HepG2 (cell line): ENCODE data around the gene SLC17A9. TPM values are rescaled to one million over a fixed set of nuclear protein-coding genes. Genes with fewer than 3 reads are reported as not detected.

Experiments used
- BCL6 ChIP-seq: IDR thresholded peaks from 2 replicates; pipeline ENCODE4 v1.6.1; 2016; ENCODE audit warnings: missing genetic modification reagents, missing compliant biosample characterization
- CHD2 ChIP-seq: IDR thresholded peaks from 2 replicates; pipeline ENCODE4 v1.6.1; 2011; ENCODE audit warnings: low read depth, low read length, improper control_type of control experiment
- KLF13 ChIP-seq: sonication (generic); formaldehyde crosslinking; IDR thresholded peaks from 2 replicates; pipeline ENCODE4 v1.4.0; 2020; ENCODE audit warnings: mild to moderate bottlenecking, missing genetic modification reagents
- RELA ChIP-seq: sonication (generic); formaldehyde crosslinking; IDR thresholded peaks from 2 replicates; pipeline ENCODE4 v1.4.0; 2020; ENCODE audit warnings: missing genetic modification reagents
- SAFB2 ChIP-seq: sonication (generic); formaldehyde crosslinking; IDR thresholded peaks from 2 replicates; pipeline ENCODE4 v1.5.1; 2020; ENCODE audit warnings: missing genetic modification reagents, low read depth, mild to moderate bottlenecking, borderline replicate concordance
- SATB2 ChIP-seq: sonication (generic); formaldehyde crosslinking; IDR thresholded peaks from 2 replicates; pipeline ENCODE4 v1.5.0; 2020; ENCODE audit warnings: missing genetic modification reagents
- ZBTB7A ChIP-seq: sonication (generic); formaldehyde crosslinking; IDR thresholded peaks from 2 replicates; pipeline ENCODE4 v1.8.0; 2022; ENCODE audit warnings: mild to moderate bottlenecking, missing genetic modification reagents
- ZFP36L1 ChIP-seq: sonication (generic); formaldehyde crosslinking; IDR thresholded peaks from 2 replicates; pipeline ENCODE4 v1.8.0; 2022; ENCODE audit warnings: mild to moderate bottlenecking, missing genetic modification reagents, moderate library complexity
- ZNF143 ChIP-seq: sonication (generic); formaldehyde crosslinking; IDR thresholded peaks from 2 replicates; pipeline ENCODE4 v1.4.0; 2020; ENCODE audit warnings: missing genetic modification reagents
- ZNF20 ChIP-seq: sonication (generic); formaldehyde crosslinking; IDR thresholded peaks from 2 replicates; pipeline ENCODE4 v1.4.0; 2020; ENCODE audit warnings: mild to moderate bottlenecking, moderate library complexity, missing genetic modification reagents
- ZNF33B ChIP-seq: sonication (generic); formaldehyde crosslinking; IDR thresholded peaks from 2 replicates; pipeline ENCODE4 v1.5.1; 2020; ENCODE audit warnings: mild to moderate bottlenecking, missing genetic modification reagents
- ZNF556 ChIP-seq: sonication (generic); formaldehyde crosslinking; IDR thresholded peaks from 2 replicates; pipeline ENCODE4 v1.4.0; 2020; ENCODE audit warnings: mild to moderate bottlenecking, missing genetic modification reagents, borderline replicate concordance
- ZNF7 ChIP-seq: IDR thresholded peaks from 2 replicates; pipeline ENCODE4 v1.6.1; 2016; ENCODE audit warnings: missing biosample characterization, missing genetic modification reagents
- ZNF773 ChIP-seq: sonication (generic); formaldehyde crosslinking; IDR thresholded peaks from 2 replicates; pipeline ENCODE4 v1.4.0; 2020; ENCODE audit warnings: missing genetic modification reagents, borderline replicate concordance
- polyA plus RNA-seq, 8 experiments: library from polyadenylated mRNA; depleted of rRNA in 3 of 8; stranded (reverse) in 7 of 8; unstranded in 1 of 8; fragments of >200 nt; fragmentation: Illumina TruSeq in 4 of 8; extraction: Trizol in 4 of 8; gene quantifications; 2 replicates each; pipeline versions ENCODE4 v1.2.1 to v1.2.3, GENCODE V29; 2011 to 2016; ENCODE audit warnings: low read depth in 4 of 8, missing spikeins in 1 of 8, mixed read lengths in 1 of 8; ENCODE audit not compliant: insufficient read depth in 1 of 8
- total RNA-seq, 5 experiments: library from RNA; depleted of rRNA; stranded (reverse); fragments of >200 nt; fragmentation: Illumina TruSeq; extraction: Trizol; gene quantifications; 2 replicates each; pipeline ENCODE4 v1.2.3, GENCODE V29; 2016; ENCODE audit warnings: low read depth in 1 of 5
- TF ChIP-seq, protein P1 (sequence below): sonication (generic); formaldehyde crosslinking; IDR thresholded peaks from 2 replicates; pipeline ENCODE4 v1.4.0; 2020; ENCODE audit warnings: missing genetic modification reagents
- TF ChIP-seq, protein P2 (sequence below): sonication (generic); formaldehyde crosslinking; IDR thresholded peaks from 2 replicates; pipeline ENCODE4 v1.5.0; 2020; ENCODE audit warnings: missing genetic modification reagents
- TF ChIP-seq, protein P3 (sequence below): sonication (generic); formaldehyde crosslinking; conservative IDR thresholded peaks from 2 replicates; pipeline ENCODE4 v1.8.0; 2022; ENCODE audit warnings: mild to moderate bottlenecking, moderate library complexity, missing genetic modification reagents
- TF ChIP-seq, protein P4 (sequence below): IDR thresholded peaks from 2 replicates; pipeline ENCODE4 v1.6.1; 2012; ENCODE audit warnings: low read depth, low read length, improper control_type of control experiment
- TF ChIP-seq, protein P5 (sequence below): IDR thresholded peaks from 2 replicates; pipeline ENCODE4 v1.6.1; 2016; ENCODE audit warnings: low read depth

Gene SLC17A9
- total and polyA plus RNA-seq, 2 of the 13 experiments (the other 11 are each of a cell fraction or from before 2014, with no cell fraction given): 110 to 191 TPM

DNA sequence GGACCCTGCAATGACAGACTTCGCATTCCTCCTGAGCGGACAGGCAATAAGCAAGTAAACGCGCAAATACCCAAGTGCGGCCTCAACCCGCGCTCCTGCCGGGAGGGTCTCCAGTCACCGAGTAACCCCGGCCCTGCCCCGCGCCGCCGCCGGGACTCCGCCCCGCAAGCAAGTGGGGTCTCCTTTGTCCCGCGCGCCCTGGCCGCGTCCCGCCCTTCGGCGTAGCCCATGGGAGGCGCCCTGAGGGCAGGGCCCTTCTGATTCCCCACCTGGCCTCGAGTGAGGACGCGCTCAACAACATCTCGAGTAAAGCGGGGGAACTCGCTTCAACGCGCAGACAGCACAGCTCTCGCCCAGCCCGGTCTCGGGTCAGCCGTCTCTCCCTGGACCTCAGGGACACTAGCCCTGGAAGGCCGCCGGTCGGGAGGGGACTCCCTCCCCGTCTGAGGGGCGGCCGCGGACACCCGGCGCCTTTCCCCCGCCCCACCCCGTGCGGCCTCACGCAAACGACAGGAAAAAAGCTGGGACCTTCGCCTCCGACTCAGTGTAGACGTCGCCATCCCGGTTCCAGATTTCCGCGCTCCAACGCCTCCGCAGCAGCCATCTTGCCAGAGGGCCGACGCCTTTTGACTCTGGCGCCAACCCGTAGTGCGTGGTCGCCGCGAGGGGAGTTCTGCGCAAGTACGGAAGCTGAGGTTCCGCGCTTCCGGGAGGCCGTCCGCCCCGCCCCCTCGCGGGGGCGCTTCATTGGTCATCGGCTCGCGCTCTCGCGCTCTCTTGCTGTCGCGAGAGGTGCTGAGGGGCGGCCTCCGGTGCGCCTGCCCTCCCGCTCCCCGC is 15.0 kb upstream of the SLC17A9 start (continued):
- TF ChIP-seq, protein P1, sequence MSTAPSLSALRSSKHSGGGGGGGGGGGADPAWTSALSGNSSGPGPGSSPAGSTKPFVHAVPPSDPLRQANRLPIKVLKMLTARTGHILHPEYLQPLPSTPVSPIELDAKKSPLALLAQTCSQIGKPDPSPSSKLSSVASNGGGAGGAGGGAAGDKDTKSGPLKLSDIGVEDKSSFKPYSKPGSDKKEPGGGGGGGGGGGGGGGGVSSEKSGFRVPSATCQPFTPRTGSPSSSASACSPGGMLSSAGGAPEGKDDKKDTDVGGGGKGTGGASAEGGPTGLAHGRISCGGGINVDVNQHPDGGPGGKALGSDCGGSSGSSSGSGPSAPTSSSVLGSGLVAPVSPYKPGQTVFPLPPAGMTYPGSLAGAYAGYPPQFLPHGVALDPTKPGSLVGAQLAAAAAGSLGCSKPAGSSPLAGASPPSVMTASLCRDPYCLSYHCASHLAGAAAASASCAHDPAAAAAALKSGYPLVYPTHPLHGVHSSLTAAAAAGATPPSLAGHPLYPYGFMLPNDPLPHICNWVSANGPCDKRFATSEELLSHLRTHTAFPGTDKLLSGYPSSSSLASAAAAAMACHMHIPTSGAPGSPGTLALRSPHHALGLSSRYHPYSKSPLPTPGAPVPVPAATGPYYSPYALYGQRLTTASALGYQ (CRISPR knock-in tag): peak; percentile 84; the same call in 1 of the 2 replicates
- peak; percentile 90; the same call in 1 of the 2 replicates for TF ChIP-seq ZNF773 (CRISPR knock-in tag)
- no peak; the same call in 1 of the 2 replicates for TF ChIP-seq ZFP36L1 (CRISPR knock-in tag)
- TF ChIP-seq ZNF20 (CRISPR knock-in tag): peak; percentile 76
- TF ChIP-seq, protein P2, sequence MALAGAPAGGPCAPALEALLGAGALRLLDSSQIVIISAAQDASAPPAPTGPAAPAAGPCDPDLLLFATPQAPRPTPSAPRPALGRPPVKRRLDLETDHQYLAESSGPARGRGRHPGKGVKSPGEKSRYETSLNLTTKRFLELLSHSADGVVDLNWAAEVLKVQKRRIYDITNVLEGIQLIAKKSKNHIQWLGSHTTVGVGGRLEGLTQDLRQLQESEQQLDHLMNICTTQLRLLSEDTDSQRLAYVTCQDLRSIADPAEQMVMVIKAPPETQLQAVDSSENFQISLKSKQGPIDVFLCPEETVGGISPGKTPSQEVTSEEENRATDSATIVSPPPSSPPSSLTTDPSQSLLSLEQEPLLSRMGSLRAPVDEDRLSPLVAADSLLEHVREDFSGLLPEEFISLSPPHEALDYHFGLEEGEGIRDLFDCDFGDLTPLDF: peak; percentile 93
- peak; percentile 79; the same call in 1 of the 2 replicates for TF ChIP-seq RELA (CRISPR knock-in tag)
- TF ChIP-seq SAFB2 (CRISPR knock-in tag): peak; percentile 98
- peak; percentile 72 for TF ChIP-seq BCL6 (CRISPR knock-in tag)
- TF ChIP-seq ZNF556 (CRISPR knock-in tag): peak; percentile 98
- TF ChIP-seq, protein P3, sequence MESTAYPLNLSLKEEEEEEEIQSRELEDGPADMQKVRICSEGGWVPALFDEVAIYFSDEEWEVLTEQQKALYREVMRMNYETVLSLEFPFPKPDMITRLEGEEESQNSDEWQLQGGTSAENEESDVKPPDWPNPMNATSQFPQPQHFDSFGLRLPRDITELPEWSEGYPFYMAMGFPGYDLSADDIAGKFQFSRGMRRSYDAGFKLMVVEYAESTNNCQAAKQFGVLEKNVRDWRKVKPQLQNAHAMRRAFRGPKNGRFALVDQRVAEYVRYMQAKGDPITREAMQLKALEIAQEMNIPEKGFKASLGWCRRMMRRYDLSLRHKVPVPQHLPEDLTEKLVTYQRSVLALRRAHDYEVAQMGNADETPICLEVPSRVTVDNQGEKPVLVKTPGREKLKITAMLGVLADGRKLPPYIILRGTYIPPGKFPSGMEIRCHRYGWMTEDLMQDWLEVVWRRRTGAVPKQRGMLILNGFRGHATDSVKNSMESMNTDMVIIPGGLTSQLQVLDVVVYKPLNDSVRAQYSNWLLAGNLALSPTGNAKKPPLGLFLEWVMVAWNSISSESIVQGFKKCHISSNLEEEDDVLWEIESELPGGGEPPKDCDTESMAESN: peak; percentile 99
- TF ChIP-seq ZBTB7A (CRISPR knock-in tag): peak; percentile 83
- TF ChIP-seq ZNF7: peak; percentile 75; the same call in 1 of the 2 replicates
- TF ChIP-seq SATB2 (CRISPR knock-in tag): 0 out of 2 replicates have a peak, but pooled peaks have one; percentile 71
- TF ChIP-seq KLF13 (CRISPR knock-in tag): peak; percentile 52; the same call in 1 of the 2 replicates
- TF ChIP-seq, protein P4, sequence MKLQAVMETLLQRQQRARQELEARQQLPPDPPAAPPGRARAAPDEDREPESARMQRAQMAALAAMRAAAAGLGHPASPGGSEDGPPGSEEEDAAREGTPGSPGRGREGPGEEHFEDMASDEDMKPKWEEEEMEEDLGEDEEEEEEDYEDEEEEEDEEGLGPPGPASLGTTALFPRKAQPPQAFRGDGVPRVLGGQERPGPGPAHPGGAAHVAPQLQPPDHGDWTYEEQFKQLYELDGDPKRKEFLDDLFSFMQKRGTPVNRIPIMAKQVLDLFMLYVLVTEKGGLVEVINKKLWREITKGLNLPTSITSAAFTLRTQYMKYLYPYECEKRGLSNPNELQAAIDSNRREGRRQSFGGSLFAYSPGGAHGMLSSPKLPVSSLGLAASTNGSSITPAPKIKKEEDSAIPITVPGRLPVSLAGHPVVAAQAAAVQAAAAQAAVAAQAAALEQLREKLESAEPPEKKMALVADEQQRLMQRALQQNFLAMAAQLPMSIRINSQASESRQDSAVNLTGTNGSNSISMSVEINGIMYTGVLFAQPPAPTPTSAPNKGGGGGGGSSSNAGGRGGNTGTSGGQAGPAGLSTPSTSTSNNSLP: no peak
- TF ChIP-seq, protein P5, sequence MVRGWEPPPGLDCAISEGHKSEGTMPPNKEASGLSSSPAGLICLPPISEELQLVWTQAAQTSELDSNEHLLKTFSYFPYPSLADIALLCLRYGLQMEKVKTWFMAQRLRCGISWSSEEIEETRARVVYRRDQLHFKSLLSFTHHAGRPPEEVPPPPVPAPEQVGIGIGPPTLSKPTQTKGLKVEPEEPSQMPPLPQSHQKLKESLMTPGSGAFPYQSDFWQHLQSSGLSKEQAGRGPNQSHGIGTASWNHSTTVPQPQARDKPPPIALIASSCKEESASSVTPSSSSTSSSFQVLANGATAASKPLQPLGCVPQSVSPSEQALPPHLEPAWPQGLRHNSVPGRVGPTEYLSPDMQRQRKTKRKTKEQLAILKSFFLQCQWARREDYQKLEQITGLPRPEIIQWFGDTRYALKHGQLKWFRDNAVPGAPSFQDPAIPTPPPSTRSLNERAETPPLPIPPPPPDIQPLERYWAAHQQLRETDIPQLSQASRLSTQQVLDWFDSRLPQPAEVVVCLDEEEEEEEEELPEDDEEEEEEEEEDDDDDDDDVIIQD (CRISPR knock-in tag): peak; percentile 64; the same call in 1 of the 2 replicates
- TF ChIP-seq ZNF33B (CRISPR knock-in tag): peak; percentile 84; the same call in 1 of the 2 replicates
- TF ChIP-seq CHD2: peak; percentile 95
- TF ChIP-seq ZNF143 (CRISPR knock-in tag): peak; percentile 64
